Adipocyte (in vitro differentiated cells): ENCODE data around the gene PIGO.

Experiments
- DNase-seq: peaks from one replicate; pipeline ENCODE4 v3.0.0-alpha.2; 2015; ENCODE audit warnings: low read depth
- H3K27me3 ChIP-seq: replicated peaks from 2 replicates; pipeline ENCODE4 v1.7.0; 2013; ENCODE audit warnings: mild to moderate bottlenecking, low read length, moderate library complexity; ENCODE audit not compliant: control insufficient read depth, insufficient read depth
- H3K36me3 ChIP-seq: 2 replicates; pipeline ENCODE4 v1.7.0; 2013; ENCODE audit warnings: low read length, mild to moderate bottlenecking, moderate library complexity; ENCODE audit not compliant: control insufficient read depth, insufficient read depth, severe bottlenecking
- H3K4me1 ChIP-seq: 2 replicates; pipeline ENCODE4 v1.7.0; 2013; ENCODE audit warnings: mild to moderate bottlenecking, low read length, moderate library complexity; ENCODE audit not compliant: control insufficient read depth, insufficient read depth
- H3K4me3 ChIP-seq: 2 replicates; pipeline ENCODE4 v1.7.0; 2013; ENCODE audit warnings: mild to moderate bottlenecking, low read length, moderate library complexity
- H3K9ac ChIP-seq: 2 replicates; pipeline ENCODE4 v1.7.0; 2013; ENCODE audit warnings: mild to moderate bottlenecking, low read length, moderate library complexity
- H3K9me3 ChIP-seq: 2 replicates; pipeline ENCODE4 v1.7.0; 2013; ENCODE audit warnings: mild to moderate bottlenecking, low read length, moderate library complexity; ENCODE audit not compliant: control insufficient read depth

PIGO gene

GRCh38 chr9:35078066-35078465, 18.3 kb downstream of the PIGO start:
- Histone ChIP-seq H3K9me3 (no peaks in the 10 kb centered on the region), H3K27me3 (no peaks in the 10 kb centered on the region), H3K4me3 (no peak overlapping the region), H3K9ac (no peak overlapping the region), H3K36me3 (peaks cover 7% of the 10 kb centered on the region), H3K4me1 (peaks cover 19% of the 10 kb centered on the region)
- DNase-seq = no peak

GRCh38 chr9:35076848-35077247, 19.5 kb downstream of the PIGO start:
- H3K9ac ChIP-seq = no peak overlapping the region
- no peak overlapping the region for H3K4me3 ChIP-seq
- no peaks in the 10 kb centered on the region for H3K27me3 ChIP-seq
- peaks cover 23% of the 10 kb centered on the region for H3K4me1 ChIP-seq
- peaks cover 7% of the 10 kb centered on the region for H3K36me3 ChIP-seq
- H3K9me3 ChIP-seq = no peaks in the 10 kb centered on the region
- DNase-seq = no peak

GRCh38 chr9:35075358-35075757, 21.0 kb downstream of the PIGO start:
- DNase-seq = no peak
- H3K4me3 ChIP-seq = no peak overlapping the region
- peaks cover 26% of the 10 kb centered on the region for H3K4me1 ChIP-seq
- no peak overlapping the region for H3K9ac ChIP-seq
- H3K27me3 ChIP-seq = no peaks in the 10 kb centered on the region
- peaks cover 7% of the 10 kb centered on the region for H3K36me3 ChIP-seq
- H3K9me3 ChIP-seq = no peaks in the 10 kb centered on the region

GRCh38 chr9:35074791-35075190, 21.6 kb downstream of the PIGO start:
- Histone ChIP-seq H3K27me3 (no peaks in the 10 kb centered on the region), H3K9me3 (no peaks in the 10 kb centered on the region), H3K4me3 (no peak overlapping the region), H3K36me3 (peaks cover 7% of the 10 kb centered on the region), H3K9ac (no peak overlapping the region), H3K4me1 (peaks cover 30% of the 10 kb centered on the region)
- DNase-seq = no peak

- H3K9ac ChIP-seq = no peak overlapping the region
- H3K4me3 ChIP-seq = no peak overlapping the region
- H3K27me3 ChIP-seq = no peaks in the 10 kb centered on the region
- peaks cover 7% of the 10 kb centered on the region for H3K36me3 ChIP-seq
- peaks cover 34% of the 10 kb centered on the region for H3K4me1 ChIP-seq
- no peak for DNase-seq
- H3K9me3 ChIP-seq = no peaks in the 10 kb centered on the region
Measured at GRCh38 chr9:35074141-35074540, 22.2 kb downstream of the PIGO start.

- H3K4me1 ChIP-seq = peaks cover 34% of the 10 kb centered on the region
- H3K27me3 ChIP-seq = no peaks in the 10 kb centered on the region
- no peak for DNase-seq
- peaks cover 9% of the 10 kb centered on the region for H3K36me3 ChIP-seq
- peak overlapping the region; percentile 76 for H3K4me3 ChIP-seq
- H3K9ac ChIP-seq = peak overlapping the region; percentile 68
- H3K9me3 ChIP-seq = no peaks in the 10 kb centered on the region
Measured at GRCh38 chr9:35073279-35073612, 23.1 kb downstream of the PIGO start.

- Histone ChIP-seq H3K4me1 (peaks cover 39% of the 10 kb centered on the region), H3K9ac (peak within 1 kb of the TSS; percentile 99), H3K36me3 (peaks cover 15% of the 10 kb centered on the region), H3K9me3 (no peaks in the 10 kb centered on the region), H3K27me3 (no peaks in the 10 kb centered on the region), H3K4me3 (peak within 1 kb of the TSS; percentile 94)
- DNase-seq = peak; percentile 100
Measured at GRCh38 chr9:35072461-35073278, 23.7 kb downstream of the PIGO start, which contains the start of gene VCP. Gene VCP, minus strand, starts transcription at chr9:35072625. Its CDS starts 272 bp downstream, at chr9:35072353.

- H3K4me3 ChIP-seq = peak overlapping the region; percentile 94
- H3K36me3 ChIP-seq = peaks cover 22% of the 10 kb centered on the region
- H3K27me3 ChIP-seq = no peaks in the 10 kb centered on the region
- H3K9me3 ChIP-seq = no peaks in the 10 kb centered on the region
- H3K9ac ChIP-seq = peak overlapping the region; percentile 99
- H3K4me1 ChIP-seq = peaks cover 44% of the 10 kb centered on the region
- peak; percentile 95 for DNase-seq
Measured at GRCh38 chr9:35071814-35072460, 24.5 kb downstream of the PIGO start.

- Histone ChIP-seq H3K4me3 (peak overlapping the region; percentile 94), H3K4me1 (peaks cover 44% of the 10 kb centered on the region), H3K9me3 (no peaks in the 10 kb centered on the region), H3K27me3 (no peaks in the 10 kb centered on the region), H3K36me3 (peaks cover 27% of the 10 kb centered on the region), H3K9ac (peak overlapping the region; percentile 99)
- peak; percentile 55 for DNase-seq
Measured at GRCh38 chr9:35070823-35071813, 25.3 kb downstream of the PIGO start.

GRCh38 chr9:35069020-35069419, 27.4 kb downstream of the PIGO start:
- Histone ChIP-seq H3K27me3 (no peaks in the 10 kb centered on the region), H3K4me1 (peaks cover 44% of the 10 kb centered on the region), H3K4me3 (peak overlapping the region; percentile 94), H3K36me3 (peaks cover 44% of the 10 kb centered on the region), H3K9ac (no peak overlapping the region), H3K9me3 (no peaks in the 10 kb centered on the region)
- no peak for DNase-seq

GRCh38 chr9:35067056-35067455, 29.3 kb downstream of the PIGO start:
- H3K9ac ChIP-seq = no peak overlapping the region
- no peak for DNase-seq
- no peak overlapping the region for H3K4me3 ChIP-seq
- H3K27me3 ChIP-seq = no peaks in the 10 kb centered on the region
- no peaks in the 10 kb centered on the region for H3K9me3 ChIP-seq
- peaks cover 36% of the 10 kb centered on the region for H3K4me1 ChIP-seq
- peaks cover 63% of the 10 kb centered on the region for H3K36me3 ChIP-seq
